Liver (tissue), 9 donors: ENCODE data around the gene AUP1. TPM values are rescaled to one million over a fixed set of nuclear protein-coding genes. Genes with fewer than 3 reads are reported as not detected.

Source experiments
- DNase-seq: peaks from one replicate; pipeline ENCODE4 v3.0.0-alpha.2; 2017; ENCODE audit warnings: low spot score
- H3K27ac ChIP-seq, 2 donors: one replicate each; pipeline ENCODE4 v1.7.0; 2013; ENCODE audit warnings: inconsistent platforms in 2 of 2, low read length in 2 of 2, control low read depth in 1 of 2, low read depth in 1 of 2, mild to moderate bottlenecking in 1 of 2
- H3K27me3 ChIP-seq, 4 donors: one replicate each; pipeline versions ENCODE4 v1.6.1 to v1.7.0; 2013; ENCODE audit warnings: low read length in 3 of 4, inconsistent platforms in 1 of 4, mild to moderate bottlenecking in 1 of 4, moderate library complexity in 1 of 4; ENCODE audit not compliant: control insufficient read depth in 4 of 4, insufficient read depth in 4 of 4
- H3K36me3 ChIP-seq, 4 donors: one replicate each; pipeline versions ENCODE4 v1.6.1 to v1.7.0; 2013; ENCODE audit warnings: low read length in 3 of 4, mild to moderate bottlenecking in 3 of 4, low read depth in 1 of 4, moderate library complexity in 1 of 4; ENCODE audit not compliant: control insufficient read depth in 4 of 4, insufficient read depth in 3 of 4
- H3K4me1 ChIP-seq, 4 donors: one replicate each; pipeline versions ENCODE4 v1.6.1 to v1.7.0; 2013; ENCODE audit warnings: low read length in 3 of 4, mild to moderate bottlenecking in 3 of 4, moderate library complexity in 1 of 4; ENCODE audit not compliant: control insufficient read depth in 4 of 4, insufficient read depth in 4 of 4
- H3K4me3 ChIP-seq, 3 donors: one replicate each; pipeline versions ENCODE4 v1.6.1 to v1.7.0; 2013; ENCODE audit warnings: low read length in 3 of 3, control low read depth in 1 of 3, low read depth in 1 of 3, mild to moderate bottlenecking in 1 of 3
- H3K9ac ChIP-seq, 2 donors: one replicate each; pipeline ENCODE4 v1.7.0; 2013; ENCODE audit warnings: low read length in 2 of 2, mild to moderate bottlenecking in 2 of 2, moderate library complexity in 2 of 2, control low read depth in 1 of 2, low read depth in 1 of 2
- H3K9me3 ChIP-seq, 4 donors: one replicate each; pipeline versions ENCODE4 v1.6.1 to v1.7.0; 2013; ENCODE audit warnings: low read length in 3 of 4; ENCODE audit not compliant: control insufficient read depth in 4 of 4
- CTCF ChIP-seq: fragments of 150-350 bp; IDR thresholded peaks from 2 replicates; pipeline ENCODE4 v1.5.1; 2017; ENCODE audit warnings: improper control_type of control experiment, low read depth, low read length; ENCODE audit not compliant: missing input control
- EGR1 ChIP-seq, 2 donors: IDR thresholded peaks; 2 replicates each; pipeline ENCODE4 v1.6.1; 2016 to 2018; ENCODE audit warnings: antibody characterized with exemption in 2 of 2, low read depth in 2 of 2
- FOXA1 ChIP-seq: IDR thresholded peaks from 2 replicates; pipeline ENCODE4 v1.6.1; 2016; ENCODE audit warnings: antibody characterized with exemption
- FOXA2 ChIP-seq: IDR thresholded peaks from 2 replicates; pipeline ENCODE4 v1.6.1; 2016; ENCODE audit warnings: antibody characterized with exemption
- GABPA ChIP-seq, 2 donors: IDR thresholded peaks in 1 of 2; conservative IDR thresholded peaks in 1 of 2; 2 replicates each; pipeline ENCODE4 v1.6.1; 2016; ENCODE audit warnings: antibody characterized with exemption in 2 of 2, mild to moderate bottlenecking in 1 of 2, moderate library complexity in 1 of 2
- HNF4A ChIP-seq, 2 donors: conservative IDR thresholded peaks; 2 replicates each; pipeline ENCODE4 v1.6.1; 2016; ENCODE audit warnings: antibody characterized with exemption in 2 of 2, mild to moderate bottlenecking in 2 of 2
- JUND ChIP-seq, 2 donors: IDR thresholded peaks; 2 replicates each; pipeline ENCODE4 v1.6.1; 2016; ENCODE audit warnings: antibody characterized with exemption in 2 of 2
- MAX ChIP-seq: IDR thresholded peaks from 2 replicates; pipeline ENCODE4 v1.6.1; 2016; ENCODE audit warnings: antibody characterized with exemption
- NR2F2 ChIP-seq: IDR thresholded peaks from 2 replicates; pipeline ENCODE4 v1.6.1; 2016; ENCODE audit warnings: antibody characterized with exemption
- RAD21 ChIP-seq, 2 donors: IDR thresholded peaks; 2 replicates each; pipeline ENCODE4 v1.6.1; 2016; ENCODE audit warnings: antibody characterized with exemption in 2 of 2, mild to moderate bottlenecking in 2 of 2
- RXRA ChIP-seq, 2 donors: IDR thresholded peaks; 2 replicates each; pipeline ENCODE4 v1.6.1; 2017 to 2018; ENCODE audit warnings: antibody characterized with exemption in 2 of 2, mild to moderate bottlenecking in 1 of 2
- SP1 ChIP-seq: IDR thresholded peaks from 2 replicates; pipeline ENCODE4 v1.6.1; 2018; ENCODE audit warnings: antibody characterized with exemption, mild to moderate bottlenecking
- TAF1 ChIP-seq: conservative IDR thresholded peaks from 2 replicates; pipeline ENCODE4 v1.6.1; 2016; ENCODE audit warnings: antibody characterized with exemption, mild to moderate bottlenecking
- YY1 ChIP-seq: IDR thresholded peaks from 2 replicates; pipeline ENCODE4 v1.6.1; 2016; ENCODE audit warnings: antibody characterized with exemption, mild to moderate bottlenecking
- ZBTB33 ChIP-seq: IDR thresholded peaks from 2 replicates; pipeline ENCODE4 v1.6.1; 2016; ENCODE audit warnings: antibody characterized with exemption
- WGBS: extraction: QIAGEN DNeasy Blood & Tissue Kit; methylation state at CpG from one replicate; pipeline ENCODE4 v1.1.7; 2013; 5-methylcytosine and 5-hydroxymethylcytosine counted together
- polyA plus RNA-seq, 2 donors: library from polyadenylated mRNA; stranded (reverse) in 1 of 2; unstranded in 1 of 2; fragments of 200-250 nt in 1 of 2; fragments of >200 nt in 1 of 2; fragmentation: Nextera tagmentation in 1 of 2; extraction: Ambion mirVana in 1 of 2; gene quantifications; one replicate each; pipeline versions ENCODE4 v1.2.1 to v1.2.3, GENCODE V29; 2013 to 2015
- total RNA-seq, 2 donors: library from RNA; depleted of rRNA; stranded (reverse); fragments of >200 nt; gene quantifications; one replicate each; pipeline ENCODE4 v1.2.3, GENCODE V29; 2014
- TF ChIP-seq, protein P1 (sequence below): IDR thresholded peaks from 2 replicates; pipeline ENCODE4 v1.6.1; 2016; ENCODE audit warnings: antibody characterized with exemption, mild to moderate bottlenecking
- TF ChIP-seq, protein P2 (sequence below): IDR thresholded peaks from 2 replicates; pipeline ENCODE4 v1.6.1; 2016; ENCODE audit warnings: antibody characterized with exemption
- donor health status: healthy.
- donor health status: healthy.
- donor health status: healthy.
- donor health status: healthy.
- donor health status: healthy.

AUP1 gene
- total and polyA plus RNA-seq, 4 donors: 62.6 to 126 (median 109) TPM

DNA sequence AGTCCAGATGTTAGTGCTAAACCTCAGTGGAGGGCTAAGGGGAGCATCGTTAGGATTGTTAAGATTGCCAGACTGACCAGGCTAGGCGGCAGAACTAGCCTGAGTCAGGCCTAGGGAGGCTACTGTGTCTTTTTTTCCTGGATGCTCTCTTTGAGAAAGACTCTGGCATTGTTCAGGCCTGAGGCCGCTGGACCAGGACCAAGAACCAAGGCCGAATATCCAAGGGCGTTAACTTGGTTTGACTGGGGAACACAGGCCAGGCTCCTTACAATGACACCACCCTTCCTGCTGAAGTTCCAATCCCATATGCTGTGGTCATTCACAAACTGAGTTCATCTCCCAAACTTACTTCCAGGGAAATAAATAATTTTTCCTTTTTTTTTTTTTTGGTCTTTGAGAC lies 10.8 kb upstream of the AUP1 start:
- no peak overlapping the region for H3K9ac ChIP-seq
- no peak for TF ChIP-seq CTCF
- no peak for TF ChIP-seq RXRA (IDR thresholded peaks at IDR 0.05)
- TF ChIP-seq FOXA1: no peak
- TF ChIP-seq TAF1: no peak
- no peak for TF ChIP-seq HNF4A (conservative IDR thresholded peaks at IDR 0.05)
- TF ChIP-seq, protein P1, sequence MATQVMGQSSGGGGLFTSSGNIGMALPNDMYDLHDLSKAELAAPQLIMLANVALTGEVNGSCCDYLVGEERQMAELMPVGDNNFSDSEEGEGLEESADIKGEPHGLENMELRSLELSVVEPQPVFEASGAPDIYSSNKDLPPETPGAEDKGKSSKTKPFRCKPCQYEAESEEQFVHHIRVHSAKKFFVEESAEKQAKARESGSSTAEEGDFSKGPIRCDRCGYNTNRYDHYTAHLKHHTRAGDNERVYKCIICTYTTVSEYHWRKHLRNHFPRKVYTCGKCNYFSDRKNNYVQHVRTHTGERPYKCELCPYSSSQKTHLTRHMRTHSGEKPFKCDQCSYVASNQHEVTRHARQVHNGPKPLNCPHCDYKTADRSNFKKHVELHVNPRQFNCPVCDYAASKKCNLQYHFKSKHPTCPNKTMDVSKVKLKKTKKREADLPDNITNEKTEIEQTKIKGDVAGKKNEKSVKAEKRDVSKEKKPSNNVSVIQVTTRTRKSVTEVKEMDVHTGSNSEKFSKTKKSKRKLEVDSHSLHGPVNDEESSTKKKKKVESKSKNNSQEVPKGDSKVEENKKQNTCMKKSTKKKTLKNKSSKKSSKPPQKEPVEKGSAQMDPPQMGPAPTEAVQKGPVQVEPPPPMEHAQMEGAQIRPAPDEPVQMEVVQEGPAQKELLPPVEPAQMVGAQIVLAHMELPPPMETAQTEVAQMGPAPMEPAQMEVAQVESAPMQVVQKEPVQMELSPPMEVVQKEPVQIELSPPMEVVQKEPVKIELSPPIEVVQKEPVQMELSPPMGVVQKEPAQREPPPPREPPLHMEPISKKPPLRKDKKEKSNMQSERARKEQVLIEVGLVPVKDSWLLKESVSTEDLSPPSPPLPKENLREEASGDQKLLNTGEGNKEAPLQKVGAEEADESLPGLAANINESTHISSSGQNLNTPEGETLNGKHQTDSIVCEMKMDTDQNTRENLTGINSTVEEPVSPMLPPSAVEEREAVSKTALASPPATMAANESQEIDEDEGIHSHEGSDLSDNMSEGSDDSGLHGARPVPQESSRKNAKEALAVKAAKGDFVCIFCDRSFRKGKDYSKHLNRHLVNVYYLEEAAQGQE: no peak
- no peak for TF ChIP-seq YY1
- TF ChIP-seq, protein P2, sequence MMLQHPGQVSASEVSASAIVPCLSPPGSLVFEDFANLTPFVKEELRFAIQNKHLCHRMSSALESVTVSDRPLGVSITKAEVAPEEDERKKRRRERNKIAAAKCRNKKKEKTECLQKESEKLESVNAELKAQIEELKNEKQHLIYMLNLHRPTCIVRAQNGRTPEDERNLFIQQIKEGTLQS: no peak
- TF ChIP-seq EGR1 (IDR thresholded peaks at IDR 0.05; ENCODE audit: low read depth in 2 of 2): no peak
- TF ChIP-seq GABPA (IDR thresholded peaks at IDR 0.05 in 1 of 2, conservative IDR thresholded peaks at IDR 0.05 in 1 of 2): no peak
- no peak for TF ChIP-seq JUND (IDR thresholded peaks at IDR 0.05)
- no peak for TF ChIP-seq NR2F2
- no peak for TF ChIP-seq MAX
- no peak for TF ChIP-seq FOXA2
- TF ChIP-seq RAD21 (IDR thresholded peaks at IDR 0.05): no peak
- no peak for TF ChIP-seq ZBTB33
- no peaks in the 10 kb centered on the region for H3K4me1 ChIP-seq
- no peak overlapping the region for H3K4me3 ChIP-seq
- no peaks in the 10 kb centered on the region for H3K27me3 ChIP-seq
- H3K27ac ChIP-seq: no peak overlapping the region
- DNase-seq: no peak
- WGBS: 80% methylated on average over 5 of the region's 5 CpGs
- no peaks in the 10 kb centered on the region for H3K36me3 ChIP-seq
- H3K9me3 ChIP-seq: no peaks in the 10 kb centered on the region

DNA sequence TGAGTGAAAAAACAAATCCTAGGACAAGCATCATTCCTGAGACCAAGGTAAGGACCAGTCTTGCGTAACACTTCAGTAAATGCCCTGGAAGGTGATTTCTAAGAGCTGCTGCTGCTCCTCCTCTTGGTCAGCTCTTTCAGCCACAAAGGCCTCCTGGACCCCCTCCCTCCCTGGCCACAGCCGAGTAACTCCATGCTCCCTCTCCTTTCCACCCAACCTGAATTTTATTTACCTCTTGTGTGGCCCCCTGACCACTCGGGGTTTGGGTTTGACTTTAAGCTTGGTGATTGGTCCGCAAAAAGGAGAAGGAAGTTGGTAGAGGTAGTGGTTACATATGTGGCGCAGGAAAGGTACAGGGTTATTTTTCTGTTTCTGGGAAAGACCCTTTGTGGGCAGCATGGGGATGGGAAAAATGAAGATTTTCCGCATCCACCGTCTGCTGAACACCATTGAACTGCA lies 9.4 kb upstream of the AUP1 start:
- no peak for DNase-seq
- no peaks in the 10 kb centered on the region for H3K9me3 ChIP-seq
- no peak overlapping the region for H3K4me3 ChIP-seq
- 64% methylated on average over 7 of the region's 7 CpGs for WGBS
- no peak overlapping the region for H3K27ac ChIP-seq
- no peaks in the 10 kb centered on the region for H3K36me3 ChIP-seq
- no peaks in the 10 kb centered on the region for H3K27me3 ChIP-seq
- H3K9ac ChIP-seq: no peak overlapping the region
- no peaks in the 10 kb centered on the region for H3K4me1 ChIP-seq
- TF ChIP-seq, protein P2: no peak
- no peak for TF ChIP-seq HNF4A (conservative IDR thresholded peaks at IDR 0.05)
- TF ChIP-seq NR2F2: no peak
- TF ChIP-seq FOXA1: no peak
- no peak for TF ChIP-seq RXRA (IDR thresholded peaks at IDR 0.05)
- no peak for TF ChIP-seq MAX
- TF ChIP-seq SP1: no peak
- TF ChIP-seq ZBTB33: no peak
- TF ChIP-seq EGR1 (IDR thresholded peaks at IDR 0.05; ENCODE audit: low read depth in 2 of 2): no peak
- TF ChIP-seq YY1: no peak
- TF ChIP-seq, protein P1: no peak
